OCI-LY7 (cell line): ENCODE measurements around the gene RXRA. TPM values are rescaled to one million over a fixed set of nuclear protein-coding genes. Genes with fewer than 3 reads are reported as not detected.

Experiments
- BruUV-seq: library from RNA; stranded (reverse); fragments of 400-500 nt; replicated peaks from 2 replicates; lab custom pipeline; 2021; lab: Mats Ljungman, UMichigan
- CTCF ChIA-PET: fragments of 300-600 bp; sonication (Branson Sonifier 250); formaldehyde crosslinking; loops from one replicate; lab custom pipeline; 2022; ENCODE audit warnings: antibody characterized with exemption; ENCODE audit not compliant: unreplicated experiment; lab: Charles Lee
- POLR2A ChIA-PET: fragments of 300-600 bp; sonication (Branson Sonifier 250); formaldehyde crosslinking; loops from one replicate; lab custom pipeline; 2022; ENCODE audit warnings: antibody characterized with exemption; lab: Charles Lee
- DNase-seq: peaks from one replicate; pipeline ENCODE4 v3.0.0-alpha.2; 2015; ENCODE audit warnings: low spot score
- H2AFZ ChIP-seq: fragments of 200-600 bp; sonication (generic), shearing (Covaris generic); 2 replicates; pipeline ENCODE4 v1.6.1; 2014; ENCODE audit warnings: mild to moderate bottlenecking, antibody characterized with exemption, low read length, moderate library complexity
- H3K27ac ChIP-seq: fragments of 200-600 bp; sonication (generic); 2 replicates; pipeline ENCODE4 v1.5.1; 2014; ENCODE audit warnings: mixed run types, low read depth, mild to moderate bottlenecking, moderate library complexity, low read length, inconsistent platforms; ENCODE audit not compliant: poor library complexity, severe bottlenecking
- H3K36me3 ChIP-seq: fragments of 200-600 bp; sonication (generic); 2 replicates; pipeline ENCODE4 v1.6.1; 2014; ENCODE audit warnings: mild to moderate bottlenecking, antibody characterized with exemption, low read length, moderate library complexity, mixed read lengths; ENCODE audit not compliant: insufficient read depth
- H3K4me1 ChIP-seq: fragments of 200-600 bp; sonication (generic); 2 replicates; pipeline ENCODE4 v1.5.1; 2014; ENCODE audit warnings: mild to moderate bottlenecking, low read length; ENCODE audit not compliant: insufficient read depth, poor library complexity, severe bottlenecking
- H3K4me2 ChIP-seq: fragments of 200-600 bp; sonication (generic); 2 replicates; pipeline ENCODE4 v1.6.1; 2014; ENCODE audit warnings: mild to moderate bottlenecking, low read length
- H3K4me3 ChIP-seq: fragments of 200-600 bp; sonication (generic); 2 replicates; pipeline ENCODE4 v1.5.1; 2014; ENCODE audit warnings: mild to moderate bottlenecking, low read depth, low read length; ENCODE audit not compliant: poor library complexity, severe bottlenecking
- H3K79me2 ChIP-seq: fragments of 200-600 bp; sonication (generic); 2 replicates; pipeline ENCODE4 v1.6.1; 2016; ENCODE audit warnings: low read depth, mild to moderate bottlenecking, low read length, moderate library complexity, mixed read lengths; ENCODE audit not compliant: insufficient read depth
- H3K9me2 ChIP-seq: fragments of 200-600 bp; sonication (generic); 2 replicates; pipeline ENCODE4 v1.6.1; 2016; ENCODE audit warnings: mild to moderate bottlenecking, low read length, mixed read lengths; ENCODE audit not compliant: insufficient read depth
- H3K9me3 ChIP-seq: fragments of 200-600 bp; sonication (generic); 2 replicates; pipeline ENCODE4 v1.6.1; 2014; ENCODE audit warnings: mild to moderate bottlenecking, mixed run types, low read length, mixed read lengths
- H4K20me1 ChIP-seq: fragments of 200-600 bp; sonication (generic); 2 replicates; pipeline ENCODE4 v1.6.1; 2014; ENCODE audit warnings: mild to moderate bottlenecking, antibody characterized with exemption, low read length, moderate library complexity, mixed read lengths; ENCODE audit not compliant: insufficient read depth
- EZH2phosphoT487 ChIP-seq: fragments of 200-600 bp; sonication (generic); IDR thresholded peaks from 2 replicates; pipeline ENCODE4 v1.6.1; 2018; ENCODE audit warnings: low read depth, borderline replicate concordance, mild to moderate bottlenecking, mixed run types, antibody characterized with exemption, low read length, moderate library complexity, mixed read lengths
- intact Hi-C: fragments of 100-400 bp; cut with micrococcal nuclease; formaldehyde crosslinking; loops from one replicate; pipeline ENCODE4 v1.10.0; 2022; ENCODE audit not compliant: unreplicated experiment
- total RNA-seq, 2 experiments: library from RNA; depleted of rRNA in 1 of 2; stranded (reverse); fragments of >200 nt in 1 of 2; shearing (Covaris generic) in 1 of 2; gene quantifications; 2 replicates each; pipeline ENCODE4 v1.2.3, GENCODE V29; 2014 to 2022
- TF ChIP-seq, protein P1 (sequence below): fragments of 200-600 bp; sonication (generic); conservative IDR thresholded peaks from 2 replicates; pipeline ENCODE4 v1.5.1; 2014; ENCODE audit warnings: mild to moderate bottlenecking, antibody characterized with exemption, low read length, moderate library complexity, mixed read lengths

RXRA gene
- total RNA-seq, 2 experiments from 2014 or later: 0.25 to 0.40 TPM

DNA sequence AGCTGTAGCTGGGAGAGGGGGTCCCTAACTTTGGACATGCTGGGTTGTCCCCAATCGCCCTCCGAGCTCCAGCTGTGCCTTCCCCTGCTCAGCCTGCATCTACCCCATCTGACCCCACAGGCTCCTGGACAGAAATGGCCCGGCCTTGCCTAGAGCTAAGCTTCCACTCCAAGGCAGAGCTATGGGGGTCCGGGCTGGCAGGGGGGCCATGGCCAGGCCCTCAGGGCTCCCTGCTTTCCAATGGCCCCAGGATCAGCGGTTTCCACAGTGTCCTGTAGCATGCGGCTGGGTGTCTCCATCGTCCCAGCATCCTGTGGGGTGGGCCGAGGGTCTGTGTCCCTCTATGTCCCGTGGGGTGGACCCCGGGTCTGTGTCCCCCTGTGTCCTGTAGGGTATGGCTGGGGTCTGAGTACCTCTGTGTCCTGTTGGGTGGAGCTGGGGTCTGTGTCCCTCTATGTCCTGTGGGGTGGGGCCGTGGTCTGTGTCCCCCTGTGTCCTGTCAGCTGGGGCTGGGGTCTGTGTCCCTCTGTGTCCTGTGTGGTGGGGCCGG is 130.6 kb downstream of the RXRA start:
- H3K4me1 ChIP-seq: no peaks in the 10 kb centered on the region
- H3K36me3 ChIP-seq: no peaks in the 10 kb centered on the region
- no peak overlapping the region for H2AFZ ChIP-seq
- H3K79me2 ChIP-seq: no peaks in the 10 kb centered on the region
- H3K27ac ChIP-seq: no peak overlapping the region
- H3K9me2 ChIP-seq: no peaks in the 10 kb centered on the region
- no peak for DNase-seq
- intact Hi-C loops: no loop called here
- H4K20me1 ChIP-seq: no peaks in the 10 kb centered on the region
- no TSS peak for BruUV-seq
- no peaks in the 10 kb centered on the region for H3K9me3 ChIP-seq
- no peak overlapping the region for H3K4me2 ChIP-seq
- ChIA-PET CTCF (no interaction called here), POLR2A (no interaction called here)
- H3K4me3 ChIP-seq: no peak overlapping the region
- TF ChIP-seq, protein P1, sequence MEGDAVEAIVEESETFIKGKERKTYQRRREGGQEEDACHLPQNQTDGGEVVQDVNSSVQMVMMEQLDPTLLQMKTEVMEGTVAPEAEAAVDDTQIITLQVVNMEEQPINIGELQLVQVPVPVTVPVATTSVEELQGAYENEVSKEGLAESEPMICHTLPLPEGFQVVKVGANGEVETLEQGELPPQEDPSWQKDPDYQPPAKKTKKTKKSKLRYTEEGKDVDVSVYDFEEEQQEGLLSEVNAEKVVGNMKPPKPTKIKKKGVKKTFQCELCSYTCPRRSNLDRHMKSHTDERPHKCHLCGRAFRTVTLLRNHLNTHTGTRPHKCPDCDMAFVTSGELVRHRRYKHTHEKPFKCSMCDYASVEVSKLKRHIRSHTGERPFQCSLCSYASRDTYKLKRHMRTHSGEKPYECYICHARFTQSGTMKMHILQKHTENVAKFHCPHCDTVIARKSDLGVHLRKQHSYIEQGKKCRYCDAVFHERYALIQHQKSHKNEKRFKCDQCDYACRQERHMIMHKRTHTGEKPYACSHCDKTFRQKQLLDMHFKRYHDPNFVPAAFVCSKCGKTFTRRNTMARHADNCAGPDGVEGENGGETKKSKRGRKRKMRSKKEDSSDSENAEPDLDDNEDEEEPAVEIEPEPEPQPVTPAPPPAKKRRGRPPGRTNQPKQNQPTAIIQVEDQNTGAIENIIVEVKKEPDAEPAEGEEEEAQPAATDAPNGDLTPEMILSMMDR: no peak
- TF ChIP-seq EZH2phosphoT487: no peak

DNA sequence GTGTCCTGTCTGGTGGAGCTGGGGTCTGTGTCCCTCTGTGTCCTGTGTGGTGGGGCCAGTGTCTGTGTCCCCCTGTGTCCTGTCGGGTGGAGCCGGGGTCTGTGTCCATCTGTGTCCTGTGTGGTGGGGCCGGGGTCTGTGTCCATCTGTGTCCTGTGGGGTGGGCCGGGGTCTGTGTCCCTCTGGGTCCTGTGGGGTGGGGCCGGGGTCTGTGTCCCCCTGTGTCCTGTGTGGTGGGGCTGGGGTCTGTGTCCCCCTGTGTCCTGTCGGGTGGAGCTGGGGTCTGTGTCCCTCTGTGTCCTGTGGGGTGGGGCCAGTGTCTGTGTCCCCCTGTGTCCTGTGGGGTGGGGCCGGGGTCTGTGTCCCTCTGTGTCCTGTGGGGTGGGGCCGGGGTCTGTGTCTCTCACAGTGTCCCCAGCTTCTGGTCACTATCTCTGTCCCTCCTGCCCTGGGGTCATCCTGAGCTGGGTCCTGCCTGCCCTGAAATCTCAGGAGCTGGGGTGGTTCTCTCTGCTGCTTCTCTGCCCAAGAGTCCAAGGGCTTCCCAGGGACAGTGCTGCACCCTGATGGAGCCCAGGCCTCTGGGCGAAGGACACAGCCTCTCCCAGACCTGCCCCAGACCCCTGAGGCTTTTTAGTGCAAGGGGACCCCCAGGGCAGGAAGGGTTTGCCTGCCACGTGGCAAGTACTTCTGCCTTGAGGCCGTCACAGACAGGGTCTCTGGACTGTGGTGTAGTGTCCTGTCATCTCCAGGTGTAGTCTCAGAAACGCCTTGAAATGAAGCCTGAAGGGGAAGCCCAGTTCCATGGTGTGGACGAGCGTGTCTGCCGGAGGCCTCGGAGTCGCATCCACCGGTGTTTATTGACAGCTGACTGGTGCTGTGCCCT is 131.3 kb downstream of the RXRA start:
- BruUV-seq: no TSS peak
- Histone ChIP-seq H4K20me1 (no peaks in the 10 kb centered on the region), H3K4me1 (no peaks in the 10 kb centered on the region), H2AFZ (no peak overlapping the region), H3K27ac (no peak overlapping the region), H3K9me2 (no peaks in the 10 kb centered on the region), H3K9me3 (no peaks in the 10 kb centered on the region), H3K4me3 (no peak overlapping the region), H3K4me2 (no peak overlapping the region), H3K36me3 (no peaks in the 10 kb centered on the region), H3K79me2 (no peaks in the 10 kb centered on the region)
- TF ChIP-seq, protein P1: no peak
- no peak for TF ChIP-seq EZH2phosphoT487
- CTCF ChIA-PET: no interaction called here
- intact Hi-C loops: no loop called here
- POLR2A ChIA-PET: no interaction called here
- no peak for DNase-seq
